Measurements from ENCODE around the gene TPM2.

TPM2 gene

DNA sequence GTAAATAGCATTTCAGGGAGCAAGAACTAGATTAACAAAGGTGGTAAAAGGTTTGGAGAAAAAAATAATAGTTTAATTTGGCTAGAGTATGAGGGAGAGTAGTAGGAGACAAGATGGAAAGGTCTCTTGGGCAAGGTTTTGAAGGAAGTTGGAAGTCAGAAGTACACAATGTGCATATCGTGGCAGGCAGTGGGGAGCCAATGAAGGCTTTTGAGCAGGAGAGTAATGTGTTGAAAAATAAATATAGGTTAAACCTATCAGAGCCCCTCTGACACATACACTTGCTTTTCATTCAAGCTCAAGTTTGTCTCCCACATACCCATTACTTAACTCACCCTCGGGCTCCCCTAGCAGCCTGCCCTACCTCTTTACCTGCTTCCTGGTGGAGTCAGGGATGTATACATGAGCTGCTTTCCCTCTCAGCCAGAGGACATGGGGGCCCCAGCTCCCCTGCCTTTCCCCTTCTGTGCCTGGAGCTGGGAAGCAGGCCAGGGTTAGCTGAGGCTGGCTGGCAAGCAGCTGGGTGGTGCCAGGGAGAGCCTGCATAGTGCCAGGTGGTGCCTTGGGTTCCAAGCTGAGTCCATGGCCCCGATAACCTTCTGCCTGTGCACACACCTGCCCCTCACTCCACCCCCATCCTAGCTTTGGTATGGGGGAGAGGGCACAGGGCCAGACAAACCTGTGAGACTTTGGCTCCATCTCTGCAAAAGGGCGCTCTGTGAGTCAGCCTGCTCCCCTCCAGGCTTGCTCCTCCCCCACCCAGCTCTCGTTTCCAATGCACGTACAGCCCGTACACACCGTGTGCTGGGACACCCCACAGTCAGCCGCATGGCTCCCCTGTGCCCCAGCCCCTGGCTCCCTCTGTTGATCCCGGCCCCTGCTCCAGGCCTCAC is 16.3 kb downstream of the TPM2 start, which contains the start of gene CA9:
Gene CA9 (plus strand): TSS at position 797 of the 893 bp plus-strand sequence. CDS start 32 bp downstream, at position 829.
- no peak for DNase-seq

DNA sequence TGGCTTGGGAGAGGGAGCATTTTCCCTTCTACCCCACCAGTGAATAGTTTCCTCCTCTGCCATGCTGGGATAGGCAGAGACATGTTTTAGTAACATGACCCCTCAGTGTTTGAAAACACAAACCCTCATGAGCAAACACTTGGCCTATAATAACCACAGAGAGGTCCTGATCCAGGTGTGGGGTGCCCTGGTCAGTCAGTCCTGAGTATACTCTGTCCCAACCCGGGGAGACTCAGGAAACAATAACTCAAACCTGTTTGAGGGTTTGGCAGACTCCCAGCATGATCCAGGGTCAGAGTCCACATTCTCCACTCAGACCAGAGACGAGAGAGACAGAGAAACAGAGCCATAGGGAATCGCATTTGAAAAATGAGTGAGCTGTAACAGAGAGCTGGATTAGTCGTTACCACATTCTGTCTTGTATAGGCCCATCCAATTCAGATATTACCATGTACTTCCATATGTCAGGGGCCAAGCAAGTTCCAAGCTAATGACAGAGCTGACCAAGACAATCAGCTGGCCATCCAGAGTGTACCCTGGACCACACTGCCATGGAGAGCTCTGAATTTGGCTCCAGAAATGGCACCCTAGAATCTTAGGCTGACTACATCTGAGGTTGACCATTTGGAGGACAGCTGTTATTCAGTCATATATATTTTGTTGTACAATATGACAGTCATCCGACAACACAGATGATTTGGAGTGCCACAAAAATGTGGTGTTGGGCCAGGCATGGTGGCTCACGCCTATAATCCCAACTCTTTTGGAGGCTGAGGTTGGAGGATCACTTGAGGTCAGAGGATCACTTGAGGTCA is 20.2 kb downstream of the TPM2 start:
- no peak for DNase-seq

DNA sequence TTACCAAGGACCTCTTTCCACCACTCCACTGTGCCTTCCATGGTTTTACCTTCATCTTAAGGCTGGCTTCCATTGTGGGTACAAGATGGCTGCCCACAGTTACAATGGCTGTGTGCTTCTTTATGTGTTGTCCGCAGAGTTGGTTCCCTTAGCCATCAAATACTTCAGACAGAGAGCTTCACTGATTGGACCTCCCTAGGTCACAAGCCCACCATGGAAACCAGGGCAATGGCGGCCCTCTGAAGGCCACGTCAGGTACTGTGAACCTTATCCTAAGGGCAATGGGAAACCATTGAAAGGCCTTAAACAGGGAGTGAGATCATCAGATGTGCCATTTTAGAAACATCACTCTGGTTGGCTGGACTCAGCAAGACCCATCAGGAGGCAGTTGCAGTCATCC is 21.8 kb downstream of the TPM2 start:
- no peak for DNase-seq

DNA sequence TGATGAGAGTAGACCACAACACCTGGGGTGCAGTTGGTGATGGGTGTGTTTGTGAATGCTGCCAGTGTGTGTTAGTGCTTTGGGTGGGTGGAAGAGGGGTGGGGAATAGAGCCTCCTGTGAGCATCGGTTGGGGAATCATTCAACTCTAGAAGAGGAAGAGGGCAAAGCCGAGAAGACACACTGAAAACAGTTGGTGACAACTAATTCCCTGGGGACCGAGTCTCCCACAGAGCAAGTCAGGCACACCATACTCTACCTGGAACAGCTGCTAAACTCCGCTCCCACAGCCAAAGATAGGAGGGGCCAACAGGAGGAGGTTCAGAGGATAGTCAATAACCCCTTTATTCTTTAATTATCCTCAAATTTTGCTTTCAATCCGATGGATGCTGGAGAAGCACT is 23.2 kb downstream of the TPM2 start:
- no peak for DNase-seq

DNA sequence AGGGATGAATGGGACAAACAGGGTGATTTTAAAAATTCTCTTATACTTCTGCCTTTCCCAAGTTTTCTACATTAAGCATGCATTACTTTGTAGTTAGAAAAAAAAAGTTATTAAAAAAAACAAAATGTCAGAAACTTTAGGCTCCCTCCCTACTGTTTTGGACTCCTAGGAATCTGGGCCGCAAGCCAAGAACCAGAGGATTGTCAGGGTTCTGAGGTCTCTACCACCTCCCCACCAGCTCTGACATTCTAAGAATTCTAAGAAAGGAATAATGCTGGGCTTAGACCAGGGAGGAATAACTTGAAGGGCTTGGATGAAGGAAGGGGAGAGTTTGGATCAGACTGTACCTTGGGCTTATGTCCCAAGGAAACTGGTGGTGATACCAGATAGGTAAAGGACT is 23.7 kb downstream of the TPM2 start:
- no peak for DNase-seq

DNA sequence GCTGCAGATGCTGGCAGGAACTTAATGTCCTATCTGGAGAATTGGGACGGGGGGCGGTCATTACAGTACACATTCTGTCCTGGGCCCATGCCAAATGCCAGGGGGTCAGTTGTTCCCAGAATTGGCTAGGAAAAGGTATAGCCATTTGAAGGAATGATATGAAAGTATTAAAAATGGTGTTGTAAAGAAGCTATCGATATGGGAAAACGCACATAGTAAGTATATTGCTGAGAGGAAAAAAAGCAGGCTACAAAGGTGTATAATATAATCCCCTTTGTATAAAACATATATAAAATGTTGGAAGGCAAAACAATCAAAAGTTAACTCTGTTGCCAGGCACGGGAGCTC is 24.3 kb downstream of the TPM2 start:
- DNase-seq = no peak

DNA sequence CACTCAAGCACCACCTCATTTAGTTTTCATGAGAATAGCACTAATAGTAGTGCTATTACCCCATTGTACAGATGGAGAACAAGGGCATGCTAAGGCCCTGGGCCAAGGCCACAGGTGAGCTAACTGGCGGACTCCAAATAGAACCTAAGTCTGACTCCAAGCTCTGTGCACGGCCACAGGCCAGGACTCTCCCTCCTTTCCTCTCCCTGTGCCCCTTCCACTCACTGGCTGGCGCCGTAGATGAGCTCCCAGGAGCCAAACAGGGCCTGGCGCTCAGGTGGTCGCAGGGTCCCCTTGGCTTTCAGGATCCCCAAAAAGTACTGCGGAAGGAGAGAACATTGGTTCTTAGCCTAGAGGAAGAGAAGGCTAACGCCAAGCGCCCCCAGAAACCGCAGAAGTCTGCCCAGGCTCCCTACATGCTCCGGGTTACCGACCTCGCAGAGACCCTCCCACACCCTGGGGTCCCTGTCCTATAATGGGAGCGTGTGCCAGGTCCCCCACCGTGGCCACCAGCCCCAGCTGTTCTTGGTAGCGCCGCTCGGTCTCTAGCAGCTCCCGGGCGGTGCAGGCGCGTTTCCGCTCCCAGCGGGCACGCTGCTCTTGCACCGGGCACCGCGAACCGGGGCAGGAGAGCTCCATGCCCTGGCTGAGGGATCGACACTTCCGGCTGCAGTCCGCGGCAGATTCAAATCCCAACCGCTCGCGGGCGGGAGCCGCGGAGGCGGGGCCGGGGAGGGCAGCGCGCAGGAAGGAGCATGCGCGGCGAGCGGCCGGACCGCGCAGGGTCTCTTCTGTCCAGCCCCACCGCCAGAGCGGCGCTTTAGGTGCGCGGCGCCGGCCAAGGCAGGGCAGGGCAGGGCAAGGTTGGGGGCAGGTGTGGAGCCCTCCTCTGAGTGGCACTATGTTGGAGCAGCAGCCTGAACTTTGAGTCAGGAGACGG is 24.9 kb downstream of the TPM2 start, which contains the start of gene ARHGEF39:
Gene ARHGEF39 (minus strand): TSS at position 665 of the 940 bp plus-strand sequence. CDS start 26 bp downstream, at position 639.
- peak; percentile 70 for DNase-seq

DNA sequence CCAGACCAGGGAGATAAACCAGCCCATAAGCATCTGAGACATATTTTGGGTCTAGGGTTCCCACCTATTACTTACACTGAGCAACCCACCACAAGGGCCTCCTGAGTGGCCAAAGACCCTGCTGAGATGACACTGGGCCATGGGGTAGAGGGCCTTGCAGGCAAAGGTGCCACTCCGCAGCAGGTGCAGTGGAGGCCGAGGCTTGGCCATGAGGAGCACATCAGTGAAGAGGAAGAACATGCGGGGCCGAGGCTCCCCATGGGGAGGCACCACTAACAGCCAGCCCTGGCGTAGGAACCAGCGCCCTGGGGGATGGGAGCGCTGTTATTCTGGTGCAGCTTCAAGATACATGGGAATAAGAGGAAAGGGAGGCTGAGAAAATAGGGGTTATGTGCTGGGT is 27.3 kb downstream of the TPM2 start:
- no peak for DNase-seq

DNA sequence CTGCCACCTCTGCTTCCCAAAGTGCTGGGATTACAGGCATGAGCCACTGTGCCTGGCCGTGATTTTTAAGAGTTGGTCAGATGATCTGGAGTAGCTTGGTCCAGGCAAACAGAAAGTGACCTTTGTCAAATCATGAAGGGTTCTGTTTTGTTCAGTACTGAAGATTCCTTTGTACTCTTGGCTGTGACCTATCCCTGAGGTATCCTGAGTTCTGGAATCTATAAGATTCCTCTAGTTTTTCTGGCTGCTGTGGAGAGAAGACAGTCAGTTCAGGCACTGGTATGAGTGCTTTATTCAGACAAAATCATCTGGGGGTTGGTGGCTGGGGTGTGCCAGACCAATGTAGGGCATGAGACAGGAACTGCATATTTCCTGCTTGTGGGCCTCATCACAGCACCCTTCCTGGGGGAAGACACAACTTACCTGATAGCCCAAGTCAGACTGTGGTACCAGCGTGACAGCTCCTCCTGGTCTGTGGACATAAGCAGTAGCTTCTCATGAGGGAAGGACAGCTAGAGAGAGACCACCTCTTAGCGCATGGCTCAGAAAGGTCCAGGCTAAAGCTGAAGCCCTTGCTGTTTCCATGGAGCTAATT is 27.9 kb downstream of the TPM2 start:
- peak; percentile 75 for DNase-seq

DNA sequence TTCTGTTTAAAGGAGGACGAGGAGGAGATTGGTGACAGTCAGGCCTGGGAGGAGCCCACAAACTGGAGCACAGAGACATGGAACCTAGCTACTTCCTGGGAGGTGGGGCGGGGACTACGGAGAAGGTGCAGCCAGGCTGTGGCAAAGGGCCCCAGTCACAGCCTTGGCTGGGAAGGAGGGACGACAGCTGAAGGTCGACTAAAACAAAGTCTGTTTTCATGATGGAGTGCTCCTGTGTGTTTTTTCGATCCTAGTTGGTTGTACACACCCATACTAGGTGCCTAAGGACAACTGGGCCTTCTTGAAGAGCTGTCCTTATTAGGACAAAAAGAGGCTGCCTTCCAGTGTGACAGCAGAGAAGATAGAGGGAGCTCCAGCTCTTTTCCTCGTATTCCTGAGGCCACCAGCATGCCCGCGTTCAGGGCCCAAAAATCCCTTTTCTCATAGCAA is 28.7 kb downstream of the TPM2 start:
- no peak for DNase-seq

DNA sequence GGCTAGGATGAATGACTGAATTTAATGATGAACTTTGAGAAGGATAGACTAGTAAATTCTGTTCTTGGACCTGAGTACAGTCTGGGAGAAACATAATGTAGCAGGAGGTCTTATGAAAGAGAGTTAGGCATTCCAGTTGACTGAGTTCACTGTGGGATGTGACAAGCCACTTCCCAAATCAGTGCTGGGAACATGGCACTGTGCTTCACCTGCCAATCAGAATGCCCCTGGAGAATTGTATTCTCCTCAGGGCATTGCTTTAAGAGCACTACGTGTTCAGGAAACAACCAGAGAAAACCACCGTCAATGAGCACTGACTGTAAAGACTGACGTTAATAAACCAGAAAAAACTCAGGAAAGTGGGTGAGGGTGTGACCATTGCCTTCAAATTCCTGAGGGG is 30.4 kb downstream of the TPM2 start:
- no peak for DNase-seq

DNA sequence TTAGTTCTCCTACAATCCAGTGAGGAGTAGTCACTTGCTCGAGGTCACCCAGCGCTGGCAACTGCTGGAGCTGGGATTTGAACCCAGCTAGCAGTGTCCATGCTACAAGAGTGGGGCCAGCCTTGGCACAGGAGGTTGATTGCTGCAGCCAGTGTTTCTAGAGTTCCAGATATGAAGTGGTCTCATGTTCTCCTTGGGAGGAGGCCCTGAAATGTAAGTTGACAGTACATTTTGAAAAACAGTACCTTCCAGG is 30.8 kb downstream of the TPM2 start:
- DNase-seq = no peak

DNA sequence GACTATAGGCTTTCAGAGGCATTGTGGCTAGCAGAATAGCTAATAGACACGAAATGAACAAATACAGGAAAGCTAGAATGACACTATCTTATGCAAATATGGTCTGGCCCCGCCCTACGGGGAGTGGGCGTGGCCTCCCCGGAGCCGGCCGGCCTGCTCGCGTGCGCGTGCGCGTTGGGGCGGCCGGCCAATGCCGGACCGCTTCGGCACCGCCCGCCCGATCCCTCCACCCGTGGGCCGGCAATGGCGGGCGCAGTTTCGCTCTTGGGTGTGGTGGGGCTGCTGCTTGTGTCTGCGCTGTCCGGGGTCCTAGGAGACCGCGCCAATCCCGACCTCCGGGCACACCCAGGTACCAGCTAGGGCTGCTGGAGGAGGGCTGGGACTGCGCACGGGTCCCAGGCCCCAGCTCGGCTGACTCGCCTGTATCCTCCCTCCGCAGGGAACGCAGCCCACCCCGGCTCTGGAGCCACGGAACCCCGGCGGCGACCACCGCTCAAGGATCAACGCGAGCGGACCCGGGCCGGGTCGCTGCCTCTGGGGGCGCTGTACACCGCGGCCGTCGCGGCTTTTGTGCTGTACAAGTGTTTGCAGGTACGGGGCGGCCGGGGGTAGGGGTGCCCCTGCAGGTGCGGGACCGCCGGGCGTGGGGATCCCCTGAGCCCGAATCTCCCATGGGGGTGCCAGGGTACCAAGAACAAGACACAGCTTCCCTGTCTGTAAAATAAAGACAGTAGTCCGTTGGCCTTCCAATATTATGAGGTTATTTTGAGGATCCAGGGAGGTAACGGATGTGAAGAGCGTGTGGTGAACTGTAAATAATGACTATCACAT is 31.4 kb downstream of the TPM2 start, which contains the start of gene CCDC107:
Gene CCDC107 (plus strand): TSS at position 156 of the 831 bp plus-strand sequence. CDS start 88 bp downstream, at position 244.
- DNase-seq = peak; percentile 85

DNA sequence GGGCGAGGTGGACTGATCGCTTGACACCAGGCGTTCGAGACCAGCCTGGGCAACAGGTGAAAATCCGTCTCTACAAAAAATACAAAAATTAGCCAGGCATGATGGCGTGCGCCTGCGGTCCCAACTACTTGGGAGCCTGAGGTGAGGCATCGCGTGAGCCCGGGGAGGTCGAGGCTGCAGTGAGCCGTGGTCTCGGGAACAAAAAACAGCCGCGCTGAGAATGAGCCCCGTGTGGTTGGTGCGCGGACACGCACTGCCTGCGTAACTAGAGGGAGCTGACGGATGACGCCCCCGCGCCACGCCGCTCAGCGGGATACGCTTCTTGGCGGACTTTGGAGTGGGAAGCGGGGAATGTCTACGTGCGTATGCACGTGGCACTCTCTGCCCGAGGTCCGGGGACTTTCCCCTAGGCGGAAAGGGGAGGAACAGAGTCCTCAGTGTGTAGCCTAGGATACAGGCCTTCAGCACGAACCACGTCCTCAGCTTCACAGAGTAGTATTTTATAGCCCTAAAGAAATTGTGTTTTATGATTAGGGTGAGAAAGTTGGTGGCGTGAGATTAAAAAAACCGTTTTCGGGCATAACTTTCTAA is 32.1 kb downstream of the TPM2 start, which contains the start of gene RMRP:
Gene RMRP (minus strand): TSS at position 474 of the 591 bp plus-strand sequence.
- DNase-seq = peak; percentile 94

DNA sequence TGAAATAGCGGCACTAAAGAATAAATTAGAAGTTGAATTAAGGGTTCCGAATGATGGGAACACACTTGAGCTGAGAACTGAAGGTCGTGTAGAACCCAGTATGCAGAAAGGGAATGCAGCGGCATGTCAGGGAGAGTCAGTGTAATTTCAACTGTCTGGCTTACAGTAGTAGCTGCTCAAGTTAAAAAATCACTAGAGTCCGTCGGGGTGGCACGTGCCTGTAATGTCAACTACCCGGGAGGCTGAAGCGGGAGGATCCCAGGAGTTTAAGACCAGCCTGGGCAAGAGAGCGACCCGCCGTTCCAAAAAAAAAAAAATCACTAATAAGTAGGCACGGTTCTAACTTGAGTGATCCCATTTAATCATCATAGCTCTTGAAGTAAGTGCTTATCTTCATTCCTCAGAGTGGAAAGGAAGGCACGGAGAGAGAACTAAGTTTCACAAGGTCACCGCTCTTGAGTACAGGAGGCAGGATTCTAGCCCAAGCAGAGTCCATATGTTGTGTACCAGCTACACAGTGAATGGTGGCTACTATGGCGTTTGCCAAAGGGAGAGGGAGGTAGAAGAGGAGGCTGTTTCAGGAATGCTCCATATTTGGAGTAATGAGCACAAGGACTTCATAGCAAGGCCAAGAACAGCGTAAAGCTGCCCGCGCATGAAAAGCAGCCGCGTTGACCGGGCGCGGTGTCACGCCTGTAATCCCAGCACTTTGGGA is 32.7 kb downstream of the TPM2 start:
- no peak for DNase-seq

DNA sequence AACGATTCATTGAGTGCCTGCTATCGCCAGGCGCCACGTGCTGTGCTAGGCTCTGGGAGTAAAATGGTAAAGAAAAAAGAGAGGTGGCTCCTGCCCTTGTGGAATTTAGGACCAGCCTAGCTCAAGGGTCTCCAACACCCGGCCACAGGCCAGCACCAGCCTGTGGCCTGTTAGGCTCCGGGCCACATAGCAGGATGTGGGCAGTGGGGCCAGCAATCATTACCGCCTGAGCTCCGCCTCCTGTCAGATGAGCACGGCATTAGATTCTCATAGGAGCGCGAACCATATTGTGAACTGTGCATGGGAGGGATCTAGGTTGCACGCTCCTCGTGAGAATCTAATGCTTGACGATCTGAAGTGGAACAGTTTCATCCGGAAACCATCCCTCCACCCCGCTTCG is 33.4 kb downstream of the TPM2 start:
- no peak for DNase-seq

DNA sequence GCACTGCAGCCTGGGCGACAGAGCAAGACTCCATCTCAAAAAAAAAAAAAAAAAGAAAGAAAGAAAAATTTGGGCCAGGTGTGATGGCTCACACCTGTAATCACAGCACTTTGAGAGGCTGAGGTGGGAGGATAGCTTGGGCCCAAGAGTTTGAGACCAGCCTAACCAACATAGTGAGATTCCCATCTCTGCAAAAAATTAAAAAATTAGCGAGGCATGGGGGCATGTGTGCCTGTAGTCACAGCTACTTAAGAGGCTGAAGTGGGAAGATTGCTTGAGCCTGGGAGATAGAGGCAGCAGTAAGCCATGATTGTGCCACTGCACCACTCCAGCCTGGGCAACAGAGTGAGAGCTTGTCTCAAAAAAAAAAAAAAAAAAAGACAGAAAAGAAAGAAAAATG is 36.1 kb downstream of the TPM2 start:
- no peak for DNase-seq

DNA sequence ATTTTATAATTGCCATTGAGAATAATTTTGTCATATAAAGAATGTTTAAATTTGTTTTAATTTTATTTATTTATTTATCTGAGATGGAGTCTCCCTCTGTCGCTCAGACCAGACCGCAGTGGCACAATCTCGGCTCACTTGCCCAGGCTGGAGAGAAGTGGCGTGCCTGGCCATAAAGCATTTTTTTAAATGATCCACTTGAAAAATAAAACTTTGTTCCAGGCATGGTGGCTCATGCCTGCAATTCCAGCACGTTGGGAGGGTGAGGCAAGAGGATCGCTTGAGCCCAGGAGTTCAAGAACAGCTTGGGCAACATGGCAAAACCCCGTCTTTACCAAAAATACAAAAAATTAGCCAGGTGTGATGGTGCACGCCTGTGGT is 36.9 kb downstream of the TPM2 start:
- no peak for DNase-seq

DNA sequence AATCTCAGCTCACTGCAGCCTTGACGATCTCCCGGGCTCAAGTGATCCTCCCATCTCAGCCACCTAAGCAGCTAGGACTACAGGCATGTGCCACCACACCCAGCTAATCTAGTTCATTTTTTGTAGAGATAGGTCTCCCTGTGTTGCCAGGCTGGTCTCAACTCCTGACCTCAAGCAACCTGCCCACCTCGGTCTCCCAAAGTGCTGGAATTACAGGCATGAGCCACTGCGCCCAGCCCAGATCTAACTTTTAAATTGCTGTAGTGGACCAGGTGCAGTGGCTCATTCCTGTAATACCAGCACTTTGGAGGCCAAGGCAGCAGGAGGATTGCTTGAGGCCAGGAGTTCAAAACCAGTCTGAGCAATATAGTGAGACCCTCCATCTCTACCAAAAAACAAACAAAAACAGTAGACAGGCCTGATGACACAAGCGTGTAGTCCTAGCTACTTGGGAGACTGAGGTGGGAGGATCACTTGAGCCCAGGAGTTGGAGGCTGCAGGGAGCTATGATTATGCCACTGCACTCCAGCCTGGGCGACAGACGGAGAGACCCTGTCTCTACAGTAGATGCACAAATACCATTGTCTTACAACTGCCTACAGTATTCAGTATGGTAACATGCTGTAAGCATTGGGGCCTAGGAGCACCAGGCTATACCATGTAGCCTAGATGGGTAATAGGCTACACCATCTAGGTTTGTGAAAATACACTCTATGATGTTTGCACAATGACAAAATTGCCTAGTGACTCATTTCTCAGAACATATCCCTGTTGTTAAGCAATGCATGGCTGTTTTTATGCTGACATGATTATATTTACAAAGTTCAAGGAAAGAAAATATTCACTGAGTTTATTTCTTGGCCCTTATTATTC is 37.5 kb downstream of the TPM2 start:
- no peak for DNase-seq
